ENCODE results near the gene SLC26A11. TPM values are rescaled to one million over a fixed set of nuclear protein-coding genes. Genes with fewer than 3 reads are reported as not detected.
A peak's percentile ranks its signal among the peaks of the same experiment; 100 is the strongest.

The SLC26A11 gene
- total RNA-seq, 1 donor from 2014 or later = 16.1 TPM

DNA sequence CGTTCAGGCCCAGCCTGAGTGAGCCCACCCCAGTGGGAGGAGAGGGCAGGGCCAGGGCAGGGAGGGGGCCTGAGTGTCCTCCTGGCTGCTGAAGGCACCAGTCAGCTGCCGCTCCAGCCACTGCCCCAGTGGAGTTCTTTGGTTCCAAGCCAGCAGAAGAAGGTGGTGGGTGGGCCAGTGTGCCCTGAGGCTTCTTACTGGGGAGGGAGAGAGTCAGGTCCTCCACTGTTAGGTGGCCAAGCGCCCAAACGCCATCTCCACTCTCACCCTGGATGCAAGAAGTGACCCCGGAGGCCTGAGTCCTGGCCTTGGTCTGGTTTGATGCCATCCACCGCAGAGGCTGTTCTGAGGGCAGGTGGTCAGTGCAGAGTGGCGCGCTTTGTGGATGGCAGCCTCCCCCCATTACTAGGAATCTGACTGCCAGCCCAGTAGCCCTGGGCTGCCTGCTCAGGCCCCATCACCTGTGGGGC, 42.6 kb downstream of the SLC26A11 start:
- peaks cover 13% of the 10 kb centered on the region for H3K36me3 Mint-ChIP-seq (ENCODE audit: low read depth, unreplicated experiment)
- no peak for DNase-seq (ENCODE audit: low read depth)

DNA sequence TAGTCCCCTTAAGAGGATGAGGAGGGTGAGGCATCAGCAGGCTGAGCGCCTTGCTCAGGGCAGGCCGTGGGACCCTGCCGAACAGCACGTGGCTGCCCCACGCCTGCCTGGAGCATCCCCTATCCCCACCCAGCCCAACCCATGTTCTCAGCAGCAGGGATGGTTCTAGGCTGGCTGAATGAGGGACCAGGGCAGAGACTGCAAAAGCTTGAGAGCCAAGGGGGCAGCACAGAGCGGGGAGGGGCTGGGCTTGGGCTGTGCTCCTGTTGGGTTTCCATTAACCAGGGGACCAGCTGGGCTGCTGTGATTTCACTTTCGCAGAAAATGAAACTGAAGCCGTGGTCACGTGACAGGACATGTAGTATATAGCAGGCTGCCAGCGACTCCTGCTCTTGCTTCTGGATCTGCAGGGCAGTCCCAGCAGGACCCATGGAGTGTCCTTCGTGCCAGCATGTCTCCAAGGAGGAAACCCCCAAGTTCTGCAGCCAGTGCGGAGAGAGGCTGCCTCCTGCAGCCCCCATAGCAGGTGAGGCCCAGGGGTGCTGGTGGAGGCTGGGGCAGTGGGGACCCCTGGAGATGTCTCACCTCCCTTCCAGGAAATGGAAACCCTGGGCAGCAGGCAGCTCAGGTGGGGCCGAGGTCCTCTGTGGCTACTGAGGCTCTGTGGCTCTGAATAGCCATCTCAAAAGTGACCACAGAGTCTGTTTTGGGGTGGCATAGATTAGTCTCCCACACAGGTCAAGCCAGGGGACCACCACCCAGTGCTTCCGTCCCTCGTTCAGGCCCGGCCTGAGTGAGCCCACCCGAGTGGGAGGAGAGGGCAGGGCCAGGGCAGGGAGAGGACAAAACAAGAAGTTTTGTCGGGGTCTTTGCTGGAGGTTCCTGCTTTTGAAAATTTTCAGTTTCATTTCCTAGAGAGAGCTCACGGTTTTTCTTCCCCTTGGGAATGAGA, 43.3 kb downstream of the SLC26A11 start:
- Mint-ChIP-seq H3K27ac (ENCODE audit: unreplicated experiment) (peak overlapping the region; percentile 78), H3K4me3 (ENCODE audit: unreplicated experiment) (peak overlapping the region; percentile 81), H3K27me3 (ENCODE audit: low read depth, unreplicated experiment) (no peaks in the 10 kb centered on the region), H3K9me3 (ENCODE audit: unreplicated experiment) (no peaks in the 10 kb centered on the region), H3K4me1 (ENCODE audit: low read depth, unreplicated experiment) (peaks cover 35% of the 10 kb centered on the region), H3K36me3 (ENCODE audit: low read depth, unreplicated experiment) (peaks cover 13% of the 10 kb centered on the region)
- no peak overlapping the region for H3K27ac ChIP-seq (ENCODE audit: low read depth, low read length)
- FAIRE-seq (no peak), DNase-seq (ENCODE audit: low read depth) (no peak)
- H3K9me3 ChIP-seq (ENCODE audit: insufficient read depth, low read depth, low read length) = no peaks in the 10 kb centered on the region
- H3K36me3 ChIP-seq (ENCODE audit: insufficient read depth, low read length) = no peaks in the 10 kb centered on the region
- H3K4me1 ChIP-seq (ENCODE audit: insufficient read depth, low read length) = peaks cover 9% of the 10 kb centered on the region
- H2AFZ ChIP-seq (ENCODE audit: low read depth, low read length) = no peak overlapping the region
- TF ChIP-seq EZH2 (IDR thresholded peaks at IDR 0.05; ENCODE audit: insufficient read depth, low read length) = no peak
- TF ChIP-seq, protein P1, sequence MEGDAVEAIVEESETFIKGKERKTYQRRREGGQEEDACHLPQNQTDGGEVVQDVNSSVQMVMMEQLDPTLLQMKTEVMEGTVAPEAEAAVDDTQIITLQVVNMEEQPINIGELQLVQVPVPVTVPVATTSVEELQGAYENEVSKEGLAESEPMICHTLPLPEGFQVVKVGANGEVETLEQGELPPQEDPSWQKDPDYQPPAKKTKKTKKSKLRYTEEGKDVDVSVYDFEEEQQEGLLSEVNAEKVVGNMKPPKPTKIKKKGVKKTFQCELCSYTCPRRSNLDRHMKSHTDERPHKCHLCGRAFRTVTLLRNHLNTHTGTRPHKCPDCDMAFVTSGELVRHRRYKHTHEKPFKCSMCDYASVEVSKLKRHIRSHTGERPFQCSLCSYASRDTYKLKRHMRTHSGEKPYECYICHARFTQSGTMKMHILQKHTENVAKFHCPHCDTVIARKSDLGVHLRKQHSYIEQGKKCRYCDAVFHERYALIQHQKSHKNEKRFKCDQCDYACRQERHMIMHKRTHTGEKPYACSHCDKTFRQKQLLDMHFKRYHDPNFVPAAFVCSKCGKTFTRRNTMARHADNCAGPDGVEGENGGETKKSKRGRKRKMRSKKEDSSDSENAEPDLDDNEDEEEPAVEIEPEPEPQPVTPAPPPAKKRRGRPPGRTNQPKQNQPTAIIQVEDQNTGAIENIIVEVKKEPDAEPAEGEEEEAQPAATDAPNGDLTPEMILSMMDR (IDR thresholded peaks at IDR 0.05; ENCODE audit: insufficient read depth, low read depth, low read length) = no peak
- peaks cover 6% of the 10 kb centered on the region for H3K79me2 ChIP-seq (ENCODE audit: insufficient read depth, low read length)
- H3K27me3 ChIP-seq (ENCODE audit: insufficient read depth, low read length) = no peaks in the 10 kb centered on the region
- peak overlapping the region; percentile 14 for H3K9ac ChIP-seq (ENCODE audit: low read length)
- H4K20me1 ChIP-seq (ENCODE audit: insufficient read depth, low read length) = peaks cover 26% of the 10 kb centered on the region
- peak overlapping the region; percentile 63 for H3K4me2 ChIP-seq (ENCODE audit: low read length)
- no peak overlapping the region for H3K4me3 ChIP-seq (ENCODE audit: insufficient read depth, low read depth, low read length)

More for the DNA sequence above, 42.6 kb downstream of the SLC26A11 start:
- no peak overlapping the region for H3K4me2 ChIP-seq (ENCODE audit: low read length)
- Mint-ChIP-seq H3K9me3 (ENCODE audit: unreplicated experiment) (no peaks in the 10 kb centered on the region), H3K27ac (ENCODE audit: unreplicated experiment) (no peak overlapping the region), H3K4me3 (ENCODE audit: unreplicated experiment) (no peak overlapping the region), H3K4me1 (ENCODE audit: low read depth, unreplicated experiment) (peaks cover 37% of the 10 kb centered on the region), H3K27me3 (ENCODE audit: low read depth, unreplicated experiment) (no peaks in the 10 kb centered on the region)
- no peak overlapping the region for H3K9ac ChIP-seq (ENCODE audit: low read length)
- no peaks in the 10 kb centered on the region for H3K27me3 ChIP-seq (ENCODE audit: insufficient read depth, low read length)
- H4K20me1 ChIP-seq (ENCODE audit: insufficient read depth, low read length) = peaks cover 26% of the 10 kb centered on the region
- H3K9me3 ChIP-seq (ENCODE audit: insufficient read depth, low read depth, low read length) = no peaks in the 10 kb centered on the region
- H3K79me2 ChIP-seq (ENCODE audit: insufficient read depth, low read length) = peaks cover 6% of the 10 kb centered on the region
- H2AFZ ChIP-seq (ENCODE audit: low read depth, low read length) = no peak overlapping the region
- H3K4me3 ChIP-seq (ENCODE audit: insufficient read depth, low read depth, low read length) = no peak overlapping the region
- H3K4me1 ChIP-seq (ENCODE audit: insufficient read depth, low read length) = peaks cover 9% of the 10 kb centered on the region
- H3K27ac ChIP-seq (ENCODE audit: low read depth, low read length) = no peak overlapping the region
- no peak for FAIRE-seq
- H3K36me3 ChIP-seq (ENCODE audit: insufficient read depth, low read length) = no peaks in the 10 kb centered on the region
- TF ChIP-seq EZH2 (IDR thresholded peaks at IDR 0.05; ENCODE audit: insufficient read depth, low read length) = no peak
- TF ChIP-seq, protein P1 (IDR thresholded peaks at IDR 0.05; ENCODE audit: insufficient read depth, low read depth, low read length) = no peak
